Naive B cell (primary cell): ENCODE measurements around the gene C1QTNF8. TPM values are rescaled to one million over a fixed set of nuclear protein-coding genes. Genes with fewer than 3 reads are reported as not detected.

Source experiments
- ATAC-seq, 2 donors: fragments of 150-1000 bp; cut with Tn5 transposase; 2 replicates each; pipeline ENCODE4 v1.10.0; 2021; ENCODE audit warnings: low read depth in 2 of 2, mild to moderate bottlenecking in 2 of 2, moderate library complexity in 2 of 2
- DNase-seq: peaks from one replicate; pipeline ENCODE4 v3.0.0; 2022
- H3K27ac Mint-ChIP-seq, 6 donors: one replicate each; pipeline ENCODE4 v1.8.0; 2020 to 2022; ENCODE audit warnings: mild to moderate bottlenecking in 6 of 6, mixed read lengths in 6 of 6, moderate library complexity in 5 of 6, inconsistent platforms in 2 of 6
- H3K27me3 Mint-ChIP-seq, 3 donors: one replicate each; pipeline ENCODE4 v1.8.0; 2021 to 2022; ENCODE audit warnings: mixed read lengths in 3 of 3, mild to moderate bottlenecking in 1 of 3
- H3K36me3 Mint-ChIP-seq, 2 donors: one replicate each; pipeline ENCODE4 v1.8.0; 2020 to 2022; ENCODE audit warnings: mixed read lengths in 2 of 2, inconsistent platforms in 1 of 2, mild to moderate bottlenecking in 1 of 2
- H3K4me1 Mint-ChIP-seq, 3 donors: one replicate each; pipeline ENCODE4 v1.8.0; 2020 to 2022; ENCODE audit warnings: mixed read lengths in 3 of 3, inconsistent platforms in 1 of 3, mild to moderate bottlenecking in 1 of 3, moderate library complexity in 1 of 3
- H3K4me3 Mint-ChIP-seq, 8 donors: one replicate each; pipeline ENCODE4 v1.8.0; 2020 to 2022; ENCODE audit warnings: mild to moderate bottlenecking in 8 of 8, mixed read lengths in 8 of 8, moderate library complexity in 8 of 8, inconsistent platforms in 2 of 8
- H3K9me3 Mint-ChIP-seq, 7 donors: one replicate each; pipeline ENCODE4 v1.8.0; 2020 to 2022; ENCODE audit warnings: mixed read lengths in 7 of 7, mild to moderate bottlenecking in 5 of 7, inconsistent platforms in 2 of 7, moderate library complexity in 1 of 7
- polyA plus RNA-seq, 6 donors: library from polyadenylated mRNA; unstranded; fragments of 300-500 nt; fragmentation: Illumina TruSeq; gene quantifications; one replicate each; pipeline ENCODE4 v1.2.3, GENCODE V29; 2021; ENCODE audit warnings: low read depth in 6 of 6

The C1QTNF8 gene
- polyA plus RNA-seq, 6 donors from 2014 or later = not detected

- Mint-ChIP-seq H3K4me3 (no peak overlapping the region), H3K27me3 (peaks cover 2 to 31% (median 7%) of the 10 kb centered on the region in 3 donors)
Measured at GRCh38 chr16:1109648-1110047, 13.6 kb upstream of the C1QTNF8 start.

GRCh38 chr16:1108299-1109252, 12.5 kb upstream of the C1QTNF8 start:
- no peaks in the 10 kb centered on the region for H3K36me3 Mint-ChIP-seq
- no peaks in the 10 kb centered on the region for H3K4me1 Mint-ChIP-seq
- DNase-seq (no peak), ATAC-seq (no peak)
- peak overlapping the region in 1 of 6 donors; percentile 69 for H3K27ac Mint-ChIP-seq
- no peaks in the 10 kb centered on the region for H3K9me3 Mint-ChIP-seq
- peaks cover 7 to 42% (median 10%) of the 10 kb centered on the region in 3 donors for H3K27me3 Mint-ChIP-seq
- peak overlapping the region in 1 of 8 donors; percentile 16 for H3K4me3 Mint-ChIP-seq

More at GRCh38 chr16:1109648-1110047, 13.6 kb upstream of the C1QTNF8 start:
- no peaks in the 10 kb centered on the region for H3K36me3 Mint-ChIP-seq
- H3K9me3 Mint-ChIP-seq = no peaks in the 10 kb centered on the region
- H3K4me1 Mint-ChIP-seq = no peaks in the 10 kb centered on the region
- no peak for ATAC-seq
- no peak overlapping the region for H3K27ac Mint-ChIP-seq
- DNase-seq = no peak

GRCh38 chr16:1107731-1108130, 11.7 kb upstream of the C1QTNF8 start:
- Mint-ChIP-seq H3K9me3 (no peaks in the 10 kb centered on the region), H3K36me3 (no peaks in the 10 kb centered on the region), H3K27ac (no peak overlapping the region), H3K4me1 (no peaks in the 10 kb centered on the region), H3K4me3 (peak overlapping the region in 1 of 8 donors; percentile 53), H3K27me3 (peaks cover 7 to 43% (median 10%) of the 10 kb centered on the region in 3 donors)
- DNase-seq (no peak), ATAC-seq (no peak)

- H3K27me3 Mint-ChIP-seq = peaks cover 7 to 43% (median 10%) of the 10 kb centered on the region in 3 donors
- no peaks in the 10 kb centered on the region for H3K36me3 Mint-ChIP-seq
- no peak overlapping the region for H3K27ac Mint-ChIP-seq
- no peaks in the 10 kb centered on the region for H3K9me3 Mint-ChIP-seq
- H3K4me3 Mint-ChIP-seq = no peak overlapping the region
- DNase-seq (no peak), ATAC-seq (no peak)
- no peaks in the 10 kb centered on the region for H3K4me1 Mint-ChIP-seq
Measured at GRCh38 chr16:1107141-1107540, 11.1 kb upstream of the C1QTNF8 start.

- DNase-seq = no peak
Measured at GRCh38 chr16:1106659-1107058, 10.6 kb upstream of the C1QTNF8 start.

GRCh38 chr16:1105888-1106620, 10.0 kb upstream of the C1QTNF8 start:
- no peaks in the 10 kb centered on the region for H3K9me3 Mint-ChIP-seq
- no peak overlapping the region for H3K4me3 Mint-ChIP-seq
- peak; percentile 23 to 47 for ATAC-seq
- peaks cover 7 to 46% (median 10%) of the 10 kb centered on the region in 3 donors for H3K27me3 Mint-ChIP-seq
- no peaks in the 10 kb centered on the region for H3K4me1 Mint-ChIP-seq
- no peaks in the 10 kb centered on the region for H3K36me3 Mint-ChIP-seq
- DNase-seq = no peak
- no peak overlapping the region for H3K27ac Mint-ChIP-seq

More at GRCh38 chr16:1106659-1107058, 10.6 kb upstream of the C1QTNF8 start:
- Mint-ChIP-seq H3K9me3 (no peaks in the 10 kb centered on the region), H3K4me3 (no peak overlapping the region), H3K27ac (no peak overlapping the region), H3K36me3 (no peaks in the 10 kb centered on the region), H3K4me1 (no peaks in the 10 kb centered on the region), H3K27me3 (peaks cover 7 to 43% (median 10%) of the 10 kb centered on the region in 3 donors)
- no peak for ATAC-seq

GRCh38 chr16:1103636-1103980, 7.6 kb upstream of the C1QTNF8 start:
- Mint-ChIP-seq H3K27ac (no peak overlapping the region), H3K4me3 (no peak overlapping the region), H3K36me3 (no peaks in the 10 kb centered on the region), H3K9me3 (no peaks in the 10 kb centered on the region), H3K4me1 (no peaks in the 10 kb centered on the region), H3K27me3 (peaks cover 0 to 47% (median 17%) of the 10 kb centered on the region in 3 donors)
- DNase-seq (no peak), ATAC-seq (no peak)

- H3K4me3 Mint-ChIP-seq = no peak overlapping the region
- DNase-seq (peak; percentile 59), ATAC-seq (peak; percentile 81)
- no peaks in the 10 kb centered on the region for H3K9me3 Mint-ChIP-seq
- H3K4me1 Mint-ChIP-seq = no peaks in the 10 kb centered on the region
- no peaks in the 10 kb centered on the region for H3K36me3 Mint-ChIP-seq
- H3K27me3 Mint-ChIP-seq = peaks cover 0 to 42% (median 17%) of the 10 kb centered on the region in 3 donors
- H3K27ac Mint-ChIP-seq = no peak overlapping the region
Measured at GRCh38 chr16:1102921-1103635, 7.0 kb upstream of the C1QTNF8 start.

GRCh38 chr16:1102333-1102700, 6.3 kb upstream of the C1QTNF8 start:
- Mint-ChIP-seq H3K9me3 (no peaks in the 10 kb centered on the region), H3K27ac (no peak overlapping the region), H3K4me3 (no peak overlapping the region), H3K27me3 (peaks cover 0 to 40% (median 17%) of the 10 kb centered on the region in 3 donors), H3K4me1 (no peaks in the 10 kb centered on the region), H3K36me3 (no peaks in the 10 kb centered on the region)
- ATAC-seq = no peak
- DNase-seq = no peak

- H3K36me3 Mint-ChIP-seq = no peaks in the 10 kb centered on the region
- H3K27me3 Mint-ChIP-seq = peaks cover 0 to 38% (median 17%) of the 10 kb centered on the region in 3 donors
- DNase-seq = no peak
- H3K4me3 Mint-ChIP-seq = no peak overlapping the region
- H3K27ac Mint-ChIP-seq = no peak overlapping the region
- ATAC-seq = no peak
- no peaks in the 10 kb centered on the region for H3K4me1 Mint-ChIP-seq
- no peaks in the 10 kb centered on the region for H3K9me3 Mint-ChIP-seq
Measured at GRCh38 chr16:1101573-1102332, 5.7 kb upstream of the C1QTNF8 start.

- no peak overlapping the region for H3K4me3 Mint-ChIP-seq
- no peak overlapping the region for H3K27ac Mint-ChIP-seq
- H3K9me3 Mint-ChIP-seq = no peaks in the 10 kb centered on the region
- no peaks in the 10 kb centered on the region for H3K36me3 Mint-ChIP-seq
- no peaks in the 10 kb centered on the region for H3K4me1 Mint-ChIP-seq
- peaks cover 0 to 38% (median 17%) of the 10 kb centered on the region in 3 donors for H3K27me3 Mint-ChIP-seq
- DNase-seq (no peak), ATAC-seq (no peak)
Measured at GRCh38 chr16:1101133-1101532, 5.1 kb upstream of the C1QTNF8 start.

- ATAC-seq (no peak), DNase-seq (no peak)
- H3K9me3 Mint-ChIP-seq = no peaks in the 10 kb centered on the region
- H3K27me3 Mint-ChIP-seq = peaks cover 0 to 29% (median 17%) of the 10 kb centered on the region in 3 donors
- no peak overlapping the region for H3K4me3 Mint-ChIP-seq
- no peaks in the 10 kb centered on the region for H3K4me1 Mint-ChIP-seq
- no peaks in the 10 kb centered on the region for H3K36me3 Mint-ChIP-seq
- H3K27ac Mint-ChIP-seq = no peak overlapping the region
Measured at GRCh38 chr16:1100084-1100800, 4.2 kb upstream of the C1QTNF8 start.
